GM23338 (cell line): Measurements from ENCODE around the gene CDON. TPM values are rescaled to one million over a fixed set of nuclear protein-coding genes. Genes with fewer than 3 reads are reported as not detected.

Source experiments
- ATAC-seq: fragments of 200-7000 bp; cut with Tn5 transposase; 3 replicates; pipeline ENCODE4 v1.9.1; 2020
- DNase-seq: peaks from one replicate; pipeline ENCODE4 v3.0.0-alpha.2; 2015; ENCODE audit warnings: low spot score
- H2AFZ ChIP-seq: fragments of 200-600 bp; sonication (generic); 2 replicates; pipeline ENCODE4 v1.8.0; 2016; ENCODE audit warnings: antibody characterized with exemption, mild to moderate bottlenecking, moderate library complexity
- H3F3A ChIP-seq: fragments of 200-600 bp; sonication (generic); replicated peaks from 2 replicates; pipeline ENCODE4 v1.8.0; 2017; ENCODE audit warnings: antibody characterized with exemption, mixed run types, low read depth
- H3K27ac ChIP-seq: fragments of 200-600 bp; sonication (generic); 2 replicates; pipeline ENCODE4 v1.6.1; 2016; ENCODE audit warnings: low read depth
- H3K27me3 ChIP-seq: fragments of 200-600 bp; sonication (generic); 2 replicates; pipeline ENCODE4 v1.8.0; 2016; ENCODE audit warnings: mild to moderate bottlenecking, mixed run types, moderate library complexity; ENCODE audit not compliant: insufficient read depth
- H3K36me3 ChIP-seq: fragments of 200-600 bp; sonication (generic); 2 replicates; pipeline ENCODE4 v1.8.0; 2016; ENCODE audit warnings: mild to moderate bottlenecking; ENCODE audit not compliant: insufficient read depth
- H3K4me1 ChIP-seq: fragments of 200-600 bp; sonication (generic); 2 replicates; pipeline ENCODE4 v1.8.0; 2016; ENCODE audit warnings: mild to moderate bottlenecking, moderate library complexity; ENCODE audit not compliant: insufficient read depth
- H3K4me2 ChIP-seq: fragments of 200-600 bp; sonication (generic); 2 replicates; pipeline ENCODE4 v1.7.1; 2017; ENCODE audit warnings: mixed run types
- H3K4me3 ChIP-seq: fragments of 200-600 bp; sonication (generic); 2 replicates; pipeline ENCODE4 v1.6.1; 2016; ENCODE audit warnings: mixed run types
- H3K79me2 ChIP-seq: fragments of 200-600 bp; sonication (generic); replicated peaks from 2 replicates; pipeline ENCODE4 v1.8.0; 2017; ENCODE audit warnings: mild to moderate bottlenecking; ENCODE audit not compliant: insufficient read depth
- H3K9me2 ChIP-seq: fragments of 200-600 bp; sonication (generic); 2 replicates; pipeline ENCODE4 v1.8.0; 2017; ENCODE audit not compliant: insufficient read depth
- H4K20me1 ChIP-seq: fragments of 200-600 bp; sonication (generic); replicated peaks from 2 replicates; pipeline ENCODE4 v1.8.0; 2017; ENCODE audit warnings: mild to moderate bottlenecking; ENCODE audit not compliant: insufficient read depth
- H3K27ac Mint-ChIP-seq: 2 replicates; pipeline ENCODE4 v1.8.0; 2020; ENCODE audit warnings: inconsistent platforms, mild to moderate bottlenecking, moderate library complexity, mixed read lengths
- H3K27me3 Mint-ChIP-seq: 3 replicates; pipeline ENCODE4 v1.8.0; 2022; ENCODE audit warnings: low read depth, mild to moderate bottlenecking, moderate library complexity, mixed read lengths, inconsistent platforms; ENCODE audit not compliant: insufficient read depth, poor library complexity
- H3K36me3 Mint-ChIP-seq: 3 replicates; pipeline ENCODE4 v1.8.0; 2021; ENCODE audit warnings: low read depth, mild to moderate bottlenecking, inconsistent platforms, moderate library complexity, mixed read lengths
- H3K4me1 Mint-ChIP-seq: 3 replicates; pipeline ENCODE4 v1.8.0; 2020; ENCODE audit warnings: mild to moderate bottlenecking, inconsistent platforms, mixed read lengths
- H3K4me3 Mint-ChIP-seq: 3 replicates; pipeline ENCODE4 v1.8.0; 2021; ENCODE audit warnings: moderate library complexity, mild to moderate bottlenecking, inconsistent platforms, mixed read lengths
- H3K9me3 Mint-ChIP-seq: 3 replicates; pipeline ENCODE4 v1.8.0; 2020; ENCODE audit warnings: moderate library complexity, mild to moderate bottlenecking, inconsistent platforms, mixed read lengths
- CREB1 ChIP-seq: fragments of 250-450 bp; sonication (Bioruptor Pico); IDR thresholded peaks from 2 replicates; pipeline ENCODE4 v1.5.0; 2020; ENCODE audit warnings: low read depth, mild to moderate bottlenecking, moderate library complexity
- JUNB ChIP-seq: IDR thresholded peaks from one replicate; pipeline ENCODE4 v1.6.1; 2016; ENCODE audit warnings: antibody characterized with exemption; ENCODE audit not compliant: unreplicated experiment
- NANOG ChIP-seq: IDR thresholded peaks from 2 replicates; pipeline ENCODE4 v1.6.1; 2016; ENCODE audit warnings: antibody characterized with exemption, borderline replicate concordance
- STAT1 ChIP-seq: IDR thresholded peaks from one replicate; pipeline ENCODE4 v1.6.1; 2016; ENCODE audit warnings: antibody characterized with exemption; ENCODE audit not compliant: unreplicated experiment
- polyA plus RNA-seq: library from polyadenylated mRNA; unstranded; fragments of >200 nt; fragmentation: Nextera tagmentation; extraction: Ambion mirVana; gene quantifications from 2 replicates; pipeline ENCODE4 v1.2.1, GENCODE V29; 2016
- total RNA-seq: library from RNA; depleted of rRNA; stranded (reverse); fragments of >200 nt; shearing (Covaris generic); gene quantifications from 2 replicates; pipeline ENCODE4 v1.2.3, GENCODE V29; 2014
- TF ChIP-seq, protein P1 (sequence below): IDR thresholded peaks from 2 replicates; pipeline ENCODE4 v1.6.1; 2016; ENCODE audit warnings: antibody characterized with exemption
- TF ChIP-seq, protein P2 (sequence below): fragments of 250-450 bp; sonication (Bioruptor Pico); IDR thresholded peaks from 2 replicates; pipeline ENCODE4 v1.5.0; 2020; ENCODE audit warnings: mild to moderate bottlenecking, moderate library complexity

The CDON gene
- total and polyA plus RNA-seq, 2 experiments from 2014 or later, result 4.1 to 35.5 TPM

DNA sequence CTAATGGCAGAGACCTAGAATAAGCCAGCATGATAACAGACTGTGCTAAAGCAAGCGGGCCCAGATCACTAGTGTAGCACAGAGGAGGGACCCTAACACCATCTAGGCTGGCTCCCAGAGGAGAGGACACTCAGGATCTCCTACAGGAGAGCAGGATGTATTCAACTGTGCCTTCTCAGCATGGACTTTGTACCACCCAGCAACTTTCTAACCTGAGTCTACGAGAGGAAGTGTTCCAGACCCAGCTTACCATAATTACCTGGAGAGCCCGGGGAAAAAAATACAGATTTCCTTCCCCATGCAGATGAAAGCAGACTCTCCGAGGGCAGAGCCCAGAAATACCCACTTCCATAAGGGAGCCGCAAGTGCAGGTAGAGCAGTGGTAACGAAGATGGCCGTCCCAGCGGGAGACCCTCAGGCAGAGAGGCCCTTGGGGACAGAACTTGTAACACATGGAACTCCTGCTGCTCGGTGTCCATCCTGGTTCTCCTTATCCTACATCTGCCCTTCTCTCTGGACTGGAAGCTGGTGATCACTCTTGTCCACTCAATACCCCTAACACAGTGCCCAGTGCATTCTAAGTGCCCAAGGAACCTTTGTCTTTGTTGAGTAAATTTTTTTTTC, 138.2 kb downstream of the CDON start (continued):
- TF ChIP-seq JUNB (no peak), NANOG (no peak)
- TF ChIP-seq, protein P1, sequence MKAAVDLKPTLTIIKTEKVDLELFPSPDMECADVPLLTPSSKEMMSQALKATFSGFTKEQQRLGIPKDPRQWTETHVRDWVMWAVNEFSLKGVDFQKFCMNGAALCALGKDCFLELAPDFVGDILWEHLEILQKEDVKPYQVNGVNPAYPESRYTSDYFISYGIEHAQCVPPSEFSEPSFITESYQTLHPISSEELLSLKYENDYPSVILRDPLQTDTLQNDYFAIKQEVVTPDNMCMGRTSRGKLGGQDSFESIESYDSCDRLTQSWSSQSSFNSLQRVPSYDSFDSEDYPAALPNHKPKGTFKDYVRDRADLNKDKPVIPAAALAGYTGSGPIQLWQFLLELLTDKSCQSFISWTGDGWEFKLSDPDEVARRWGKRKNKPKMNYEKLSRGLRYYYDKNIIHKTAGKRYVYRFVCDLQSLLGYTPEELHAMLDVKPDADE, result no peak

DNA sequence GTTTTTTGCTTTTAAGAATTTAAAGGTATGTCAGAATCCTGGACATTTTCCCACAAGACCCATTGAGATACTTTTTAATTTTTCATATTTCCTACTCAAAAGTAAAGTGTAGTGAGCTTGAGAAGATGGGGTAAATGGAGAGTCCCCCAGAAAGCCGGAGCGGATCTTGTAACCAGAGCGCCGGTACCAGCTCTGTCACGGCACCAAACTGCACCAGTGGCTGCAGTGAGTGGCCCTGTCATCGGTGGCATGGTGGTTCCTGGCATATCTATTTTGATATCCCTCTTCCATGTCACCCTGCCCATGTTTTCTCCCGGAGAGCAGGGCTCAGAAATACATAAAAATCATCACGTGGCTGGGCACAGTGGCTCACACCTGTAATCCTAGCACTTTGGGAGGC, 139.0 kb downstream of the CDON start:
- H3K27me3 Mint-ChIP-seq, result peaks cover 5% of the 10 kb centered on the region
- ATAC-seq, result no peak
- H3K4me1 Mint-ChIP-seq, result peaks cover 17% of the 10 kb centered on the region
- H3K4me2 ChIP-seq, result no peak overlapping the region
- no peaks in the 10 kb centered on the region for H3K36me3 Mint-ChIP-seq
- no peak overlapping the region for H3K27ac ChIP-seq
- H2AFZ ChIP-seq, result no peak overlapping the region
- no peaks in the 10 kb centered on the region for H4K20me1 ChIP-seq
- no peaks in the 10 kb centered on the region for H3K9me2 ChIP-seq
- no peak overlapping the region for H3K4me3 ChIP-seq
- no peaks in the 10 kb centered on the region for H3K9me3 Mint-ChIP-seq
- H3K36me3 ChIP-seq, result no peaks in the 10 kb centered on the region
- TF ChIP-seq, protein P2, sequence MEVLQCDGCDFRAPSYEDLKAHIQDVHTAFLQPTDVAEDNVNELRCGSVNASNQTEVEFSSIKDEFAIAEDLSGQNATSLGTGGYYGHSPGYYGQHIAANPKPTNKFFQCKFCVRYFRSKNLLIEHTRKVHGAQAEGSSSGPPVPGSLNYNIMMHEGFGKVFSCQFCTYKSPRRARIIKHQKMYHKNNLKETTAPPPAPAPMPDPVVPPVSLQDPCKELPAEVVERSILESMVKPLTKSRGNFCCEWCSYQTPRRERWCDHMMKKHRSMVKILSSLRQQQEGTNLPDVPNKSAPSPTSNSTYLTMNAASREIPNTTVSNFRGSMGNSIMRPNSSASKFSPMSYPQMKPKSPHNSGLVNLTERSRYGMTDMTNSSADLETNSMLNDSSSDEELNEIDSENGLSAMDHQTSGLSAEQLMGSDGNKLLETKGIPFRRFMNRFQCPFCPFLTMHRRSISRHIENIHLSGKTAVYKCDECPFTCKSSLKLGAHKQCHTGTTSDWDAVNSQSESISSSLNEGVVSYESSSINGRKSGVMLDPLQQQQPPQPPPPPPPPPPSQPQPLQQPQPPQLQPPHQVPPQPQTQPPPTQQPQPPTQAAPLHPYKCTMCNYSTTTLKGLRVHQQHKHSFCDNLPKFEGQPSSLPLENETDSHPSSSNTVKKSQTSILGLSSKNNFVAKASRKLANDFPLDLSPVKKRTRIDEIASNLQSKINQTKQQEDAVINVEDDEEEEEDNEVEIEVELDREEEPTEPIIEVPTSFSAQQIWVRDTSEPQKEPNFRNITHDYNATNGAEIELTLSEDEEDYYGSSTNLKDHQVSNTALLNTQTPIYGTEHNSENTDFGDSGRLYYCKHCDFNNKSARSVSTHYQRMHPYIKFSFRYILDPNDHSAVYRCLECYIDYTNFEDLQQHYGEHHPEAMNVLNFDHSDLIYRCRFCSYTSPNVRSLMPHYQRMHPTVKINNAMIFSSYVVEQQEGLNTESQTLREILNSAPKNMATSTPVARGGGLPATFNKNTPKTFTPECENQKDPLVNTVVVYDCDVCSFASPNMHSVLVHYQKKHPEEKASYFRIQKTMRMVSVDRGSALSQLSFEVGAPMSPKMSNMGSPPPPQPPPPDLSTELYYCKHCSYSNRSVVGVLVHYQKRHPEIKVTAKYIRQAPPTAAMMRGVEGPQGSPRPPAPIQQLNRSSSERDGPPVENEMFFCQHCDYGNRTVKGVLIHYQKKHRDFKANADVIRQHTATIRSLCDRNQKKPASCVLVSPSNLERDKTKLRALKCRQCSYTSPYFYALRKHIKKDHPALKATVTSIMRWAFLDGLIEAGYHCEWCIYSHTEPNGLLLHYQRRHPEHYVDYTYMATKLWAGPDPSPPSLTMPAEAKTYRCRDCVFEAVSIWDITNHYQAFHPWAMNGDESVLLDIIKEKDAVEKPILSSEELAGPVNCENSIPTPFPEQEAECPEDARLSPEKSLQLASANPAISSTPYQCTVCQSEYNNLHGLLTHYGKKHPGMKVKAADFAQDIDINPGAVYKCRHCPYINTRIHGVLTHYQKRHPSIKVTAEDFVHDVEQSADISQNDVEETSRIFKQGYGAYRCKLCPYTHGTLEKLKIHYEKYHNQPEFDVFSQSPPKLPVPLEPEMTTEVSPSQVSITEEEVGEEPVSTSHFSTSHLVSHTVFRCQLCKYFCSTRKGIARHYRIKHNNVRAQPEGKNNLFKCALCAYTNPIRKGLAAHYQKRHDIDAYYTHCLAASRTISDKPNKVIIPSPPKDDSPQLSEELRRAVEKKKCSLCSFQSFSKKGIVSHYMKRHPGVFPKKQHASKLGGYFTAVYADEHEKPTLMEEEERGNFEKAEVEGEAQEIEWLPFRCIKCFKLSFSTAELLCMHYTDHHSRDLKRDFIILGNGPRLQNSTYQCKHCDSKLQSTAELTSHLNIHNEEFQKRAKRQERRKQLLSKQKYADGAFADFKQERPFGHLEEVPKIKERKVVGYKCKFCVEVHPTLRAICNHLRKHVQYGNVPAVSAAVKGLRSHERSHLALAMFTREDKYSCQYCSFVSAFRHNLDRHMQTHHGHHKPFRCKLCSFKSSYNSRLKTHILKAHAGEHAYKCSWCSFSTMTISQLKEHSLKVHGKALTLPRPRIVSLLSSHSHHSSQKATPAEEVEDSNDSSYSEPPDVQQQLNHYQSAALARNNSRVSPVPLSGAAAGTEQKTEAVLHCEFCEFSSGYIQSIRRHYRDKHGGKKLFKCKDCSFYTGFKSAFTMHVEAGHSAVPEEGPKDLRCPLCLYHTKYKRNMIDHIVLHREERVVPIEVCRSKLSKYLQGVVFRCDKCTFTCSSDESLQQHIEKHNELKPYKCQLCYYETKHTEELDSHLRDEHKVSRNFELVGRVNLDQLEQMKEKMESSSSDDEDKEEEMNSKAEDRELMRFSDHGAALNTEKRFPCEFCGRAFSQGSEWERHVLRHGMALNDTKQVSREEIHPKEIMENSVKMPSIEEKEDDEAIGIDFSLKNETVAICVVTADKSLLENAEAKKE (CRISPR knock-in tag), result no peak
- TF ChIP-seq STAT1 (no peak), CREB1 (no peak)
- H3K27ac Mint-ChIP-seq, result no peak overlapping the region
- no peak for DNase-seq
- H3K4me3 Mint-ChIP-seq, result no peak overlapping the region
- no peaks in the 10 kb centered on the region for H3F3A ChIP-seq
- no peaks in the 10 kb centered on the region for H3K4me1 ChIP-seq
- H3K27me3 ChIP-seq, result no peaks in the 10 kb centered on the region
- no peaks in the 10 kb centered on the region for H3K79me2 ChIP-seq
